ENCODE measurements around the gene STON2.

GRCh38 chr14:81396113-81396512 is 4.0 kb downstream of the STON2 start:
- no peak for TF ChIP-seq CTCF (IDR thresholded peaks at IDR 0.05)
- no peak for TF ChIP-seq REST (IDR thresholded peaks at IDR 0.05; ENCODE audit: insufficient read depth in 1 of 2, low read depth in 2 of 2, low read length in 1 of 2)
- TF ChIP-seq TCF7L2 (IDR thresholded peaks at IDR 0.05; ENCODE audit: low read depth, low read length), result no peak
